SK-N-SH (cell line): Measurements from ENCODE around the gene MTUS2. TPM values are rescaled to one million over a fixed set of nuclear protein-coding genes. Genes with fewer than 3 reads are reported as not detected.

ENCODE experiments used
- CTCF ChIA-PET: fragments of 300-600, 350-600 bp; formaldehyde crosslinking; extraction: SDS; loops from one replicate; lab custom pipeline; 2021; lab: Yijun Ruan, JAX
- POLR2A ChIA-PET: fragments of 350-600 bp; sonication (Branson Sonifier 250); formaldehyde crosslinking; extraction: SDS; loops from one replicate; lab custom pipeline; 2020; ENCODE audit warnings: antibody characterized with exemption, inconsistent platforms; lab: Yijun Ruan, JAX
- DNase-seq: peaks from one replicate; pipeline ENCODE4 v3.0.0; 2012
- H2AFZ ChIP-seq: fragments of 200-600 bp; sonication (generic); 2 replicates; pipeline ENCODE4 v1.8.1; 2016; ENCODE audit warnings: antibody characterized with exemption, mild to moderate bottlenecking, low read depth
- H3F3A ChIP-seq: fragments of 200-600 bp; sonication (generic); replicated peaks from 2 replicates; pipeline ENCODE3; 2016; ENCODE audit warnings: antibody characterized with exemption, mild to moderate bottlenecking; ENCODE audit not compliant: insufficient read depth
- H3K27ac ChIP-seq, 2 experiments: fragments of 200-500 bp in 1 of 2; fragments of 200-600 bp in 1 of 2; sonication (Bioruptor generic) in 1 of 2; sonication (generic), shearing (Covaris generic) in 1 of 2; 2 replicates each; pipeline versions ENCODE4 v1.5.1 to v1.6.1; 2014 to 2016; ENCODE audit warnings: low read depth in 2 of 2, inconsistent platforms in 1 of 2, low read length in 1 of 2, mild to moderate bottlenecking in 1 of 2, mixed read lengths in 1 of 2
- H3K27me3 ChIP-seq: fragments of 200-600 bp; sonication (generic), shearing (Covaris generic); 2 replicates; pipeline ENCODE4 v1.6.1; 2016; ENCODE audit warnings: mixed run types; ENCODE audit not compliant: insufficient read depth
- H3K36me3 ChIP-seq, 2 experiments: fragments of 200-500 bp in 1 of 2; fragments of 200-600 bp in 1 of 2; sonication (Bioruptor generic) in 1 of 2; sonication (generic) in 1 of 2; replicated peaks in 1 of 2; 2 replicates each; pipeline versions ENCODE3 to v1.5.1; 2014 to 2016; ENCODE audit warnings: low read length in 1 of 2, mild to moderate bottlenecking in 1 of 2; ENCODE audit not compliant: insufficient read depth in 2 of 2, control insufficient read depth in 1 of 2
- H3K4me1 ChIP-seq, 2 experiments: fragments of 200-500 bp in 1 of 2; fragments of 200-600 bp in 1 of 2; sonication (Bioruptor generic) in 1 of 2; sonication (generic), shearing (Covaris generic) in 1 of 2; 2 replicates each; pipeline versions ENCODE4 v1.5.1 to v1.6.1; 2014 to 2016; ENCODE audit warnings: low read depth in 1 of 2, low read length in 1 of 2, mixed run types in 1 of 2; ENCODE audit not compliant: insufficient read depth in 2 of 2, control insufficient read depth in 1 of 2
- H3K4me2 ChIP-seq: fragments of 200-600 bp; sonication (generic), shearing (Covaris generic); 2 replicates; pipeline ENCODE4 v1.6.1; 2017; ENCODE audit warnings: mixed run types
- H3K4me3 ChIP-seq, 2 experiments: fragments of 200-500 bp in 1 of 2; fragments of 200-600 bp in 1 of 2; sonication (Bioruptor generic) in 1 of 2; sonication (generic), shearing (Covaris generic) in 1 of 2; 2 replicates each; pipeline versions ENCODE4 v1.5.1 to v1.8.1; 2014 to 2016; ENCODE audit warnings: low read depth in 2 of 2, inconsistent platforms in 1 of 2, low read length in 1 of 2, mild to moderate bottlenecking in 1 of 2, mixed read lengths in 1 of 2, moderate library complexity in 1 of 2
- H3K79me2 ChIP-seq: fragments of 200-600 bp; sonication (generic); 2 replicates; pipeline ENCODE4 v1.8.1; 2017; ENCODE audit warnings: mild to moderate bottlenecking; ENCODE audit not compliant: insufficient read depth
- H3K9ac ChIP-seq: fragments of 200-600 bp; sonication (generic); 2 replicates; pipeline ENCODE4 v1.6.1; 2017; ENCODE audit warnings: mixed run types
- H3K9me2 ChIP-seq: fragments of 200-600 bp; sonication (generic); 2 replicates; pipeline ENCODE4 v1.6.1; 2017; ENCODE audit warnings: mixed run types
- H3K9me3 ChIP-seq: fragments of 200-600 bp; sonication (generic); 2 replicates; pipeline ENCODE4 v1.6.1; 2017; ENCODE audit warnings: mixed run types, mild to moderate bottlenecking, moderate library complexity
- H4K20me1 ChIP-seq: fragments of 200-600 bp; sonication (generic); 2 replicates; pipeline ENCODE4 v1.6.1; 2017; ENCODE audit warnings: mild to moderate bottlenecking, mixed run types; ENCODE audit not compliant: insufficient read depth
- CHD2 ChIP-seq: fragments of 150-350 bp; IDR thresholded peaks from 2 replicates; pipeline ENCODE4 v1.6.1; 2018; ENCODE audit warnings: low read length; ENCODE audit not compliant: partially characterized antibody
- EP300 ChIP-seq, 2 experiments: IDR thresholded peaks; 2 replicates each; pipeline versions ENCODE4 v1.4.0 to v1.6.1; 2012; ENCODE audit warnings: borderline replicate concordance in 1 of 2, low read depth in 1 of 2, low read length in 1 of 2
- FOSL2 ChIP-seq: IDR thresholded peaks from 2 replicates; pipeline ENCODE4 v1.4.0; 2012; ENCODE audit warnings: low read depth, mild to moderate bottlenecking, moderate library complexity, borderline replicate concordance
- FOXJ3 ChIP-seq: sonication (generic); formaldehyde crosslinking; IDR thresholded peaks from 2 replicates; pipeline ENCODE4 v1.5.1; 2020; ENCODE audit warnings: mild to moderate bottlenecking, missing genetic modification reagents
- JUND ChIP-seq: IDR thresholded peaks from 2 replicates; pipeline ENCODE4 v1.4.0; 2012
- MAX ChIP-seq: IDR thresholded peaks from 2 replicates; pipeline ENCODE4 v1.4.0; 2012; ENCODE audit warnings: low read depth
- MEF2A ChIP-seq: IDR thresholded peaks from 2 replicates; pipeline ENCODE4 v1.4.0; 2012; ENCODE audit warnings: low read depth, borderline replicate concordance
- MXI1 ChIP-seq: IDR thresholded peaks from 2 replicates; pipeline ENCODE4 v1.6.1; 2012; ENCODE audit warnings: mild to moderate bottlenecking, low read depth, low read length, improper control_type of control experiment
- NRF1 ChIP-seq: IDR thresholded peaks from 2 replicates; pipeline ENCODE4 v1.6.1; 2012; ENCODE audit warnings: low read depth, mild to moderate bottlenecking, low read length
- RCOR1 ChIP-seq: fragments of 150-350 bp; IDR thresholded peaks from 2 replicates; pipeline ENCODE4 v1.6.1; 2017; ENCODE audit warnings: antibody characterized with exemption, low read length
- RFX5 ChIP-seq: IDR thresholded peaks from 2 replicates; pipeline ENCODE4 v1.6.1; 2012; ENCODE audit warnings: mild to moderate bottlenecking, improper control_type of control experiment, low read length
- RXRA ChIP-seq: IDR thresholded peaks from 2 replicates; pipeline ENCODE4 v1.4.0; 2012; ENCODE audit warnings: low read depth, mild to moderate bottlenecking, borderline replicate concordance
- SMC3 ChIP-seq: IDR thresholded peaks from 2 replicates; pipeline ENCODE4 v1.6.1; 2012; ENCODE audit warnings: low read depth, low read length, improper control_type of control experiment
- TCF12 ChIP-seq: IDR thresholded peaks from 2 replicates; pipeline ENCODE4 v1.4.0; 2012
- USF2 ChIP-seq: fragments of 150-350 bp; IDR thresholded peaks from 2 replicates; pipeline ENCODE4 v1.6.1; 2017; ENCODE audit warnings: antibody characterized with exemption, low read length, low read depth, borderline replicate concordance
- YY1 ChIP-seq: IDR thresholded peaks from 2 replicates; pipeline ENCODE4 v1.4.0; 2012; ENCODE audit warnings: low read depth, mild to moderate bottlenecking
- ZBTB33 ChIP-seq: IDR thresholded peaks from 2 replicates; pipeline ENCODE4 v1.4.0; 2012; ENCODE audit warnings: low read depth, borderline replicate concordance
- WGBS: methylation state at CpG from one replicate; pipeline ENCODE4 v1.1.6; 2017; ENCODE audit warnings: low lambda C conversion rate; 5-methylcytosine and 5-hydroxymethylcytosine counted together
- polyA plus RNA-seq, 3 experiments: library from polyadenylated mRNA; depleted of rRNA; stranded (reverse); fragments of >200 nt; gene quantifications; 2 replicates each; pipeline ENCODE4 v1.2.3, GENCODE V29; 2012
- TF ChIP-seq, protein P1 (sequence below): IDR thresholded peaks from 2 replicates; pipeline ENCODE4; 2012
- TF ChIP-seq, protein P2 (sequence below): IDR thresholded peaks from 2 replicates; pipeline ENCODE4 v1.4.0; 2012; ENCODE audit warnings: low read depth, borderline replicate concordance

MTUS2 gene
- polyA plus RNA-seq, 1 of the 3 experiments (the other 2 are of a cell fraction), result 1.7 TPM

GRCh38 chr13:29522044-29522685 is 702.0 kb downstream of the MTUS2 start:
- Histone ChIP-seq H3K9me2 (no peaks in the 10 kb centered on the region), H3K27ac (peak overlapping the region; percentile 8 to 67; a peak in 3 of 4 replicates), H3K4me3 (no peak overlapping the region), H3K4me2 (no peak overlapping the region), H3K9ac (no peak overlapping the region), H3K79me2 (peaks cover 23% of the 10 kb centered on the region; the same call in 1 of the 2 replicates), H3K9me3 (no peaks in the 10 kb centered on the region), H4K20me1 (no peaks in the 10 kb centered on the region), H3K36me3 (peaks cover 51 to 56% of the 10 kb centered on the region in 2 experiments), H3F3A (peaks cover 16% of the 10 kb centered on the region), H2AFZ (no peak overlapping the region), H3K27me3 (no peaks in the 10 kb centered on the region), H3K4me1 (peaks cover 0 to 20% of the 10 kb centered on the region in 2 experiments; a peak in 2 of 4 replicates)
- ChIA-PET CTCF (interaction anchor here (1.0 to 1.6 kb wide), 3 partner anchors 10 to 15 kb away, joined by 3 to 6 read pairs (median 3); no protein-coding TSS in a partner anchor), POLR2A (no interaction called here)
- WGBS, result 74% methylated on average over 16 of the region's 16 CpGs
- TF ChIP-seq FOSL2, result 0 out of 2 replicates have a peak, but pooled peaks have one; percentile 18
- no peak for TF ChIP-seq MAX
- no peak for TF ChIP-seq MXI1
- no peak for TF ChIP-seq RCOR1
- TF ChIP-seq USF2, result no peak
- TF ChIP-seq ZBTB33, result no peak
- no peak for TF ChIP-seq RFX5
- TF ChIP-seq SMC3, result no peak
- TF ChIP-seq MEF2A, result no peak
- TF ChIP-seq, protein P1, sequence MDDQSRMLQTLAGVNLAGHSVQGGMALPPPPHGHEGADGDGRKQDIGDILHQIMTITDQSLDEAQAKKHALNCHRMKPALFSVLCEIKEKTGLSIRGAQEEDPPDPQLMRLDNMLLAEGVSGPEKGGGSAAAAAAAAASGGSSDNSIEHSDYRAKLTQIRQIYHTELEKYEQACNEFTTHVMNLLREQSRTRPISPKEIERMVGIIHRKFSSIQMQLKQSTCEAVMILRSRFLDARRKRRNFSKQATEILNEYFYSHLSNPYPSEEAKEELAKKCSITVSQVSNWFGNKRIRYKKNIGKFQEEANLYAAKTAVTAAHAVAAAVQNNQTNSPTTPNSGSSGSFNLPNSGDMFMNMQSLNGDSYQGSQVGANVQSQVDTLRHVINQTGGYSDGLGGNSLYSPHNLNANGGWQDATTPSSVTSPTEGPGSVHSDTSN, result no peak
- TF ChIP-seq, protein P2, sequence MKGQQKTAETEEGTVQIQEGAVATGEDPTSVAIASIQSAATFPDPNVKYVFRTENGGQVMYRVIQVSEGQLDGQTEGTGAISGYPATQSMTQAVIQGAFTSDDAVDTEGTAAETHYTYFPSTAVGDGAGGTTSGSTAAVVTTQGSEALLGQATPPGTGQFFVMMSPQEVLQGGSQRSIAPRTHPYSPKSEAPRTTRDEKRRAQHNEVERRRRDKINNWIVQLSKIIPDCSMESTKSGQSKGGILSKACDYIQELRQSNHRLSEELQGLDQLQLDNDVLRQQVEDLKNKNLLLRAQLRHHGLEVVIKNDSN, result no peak
- TF ChIP-seq NRF1, result no peak; the same call in 1 of the 2 replicates
- no peak for TF ChIP-seq YY1
- TF ChIP-seq RXRA, result peak; percentile 70; the same call in 1 of the 2 replicates
- peak; percentile 75 for TF ChIP-seq TCF12
- TF ChIP-seq FOXJ3 (CRISPR knock-in tag), result no peak
- TF ChIP-seq EP300 (IDR thresholded peaks at IDR 0.05; ENCODE audit: borderline replicate concordance in 1 of 2, low read depth in 1 of 2, low read length in 1 of 2), result 0 out of 4 replicates have a peak, but pooled peaks of 1 of the 2 experiments have one; percentile 26
- TF ChIP-seq JUND, result 0 out of 2 replicates have a peak, but pooled peaks have one; percentile 16
- TF ChIP-seq CHD2, result no peak
- DNase-seq, result no peak
